Stimulated activated CD4-positive, alpha-beta T cell treated with anti-CD3 and anti-CD28 coated beads, Interleukin-1b, Interleukin-23, amount 100 ng/mL, for 1 hour (primary cell): ENCODE results near the gene MORF4L1.
"Not testable (repeated sequence)": the region's sequence is repeated elsewhere in the genome, so short reads cannot be mapped to it uniquely, and the experiment has no call there.

Experiments used
- DNase-seq, 2 donors: peaks; one replicate each; pipeline ENCODE4 v3.0.0-alpha.2; 2020; ENCODE audit warnings: low read depth in 2 of 2

Gene MORF4L1

DNA sequence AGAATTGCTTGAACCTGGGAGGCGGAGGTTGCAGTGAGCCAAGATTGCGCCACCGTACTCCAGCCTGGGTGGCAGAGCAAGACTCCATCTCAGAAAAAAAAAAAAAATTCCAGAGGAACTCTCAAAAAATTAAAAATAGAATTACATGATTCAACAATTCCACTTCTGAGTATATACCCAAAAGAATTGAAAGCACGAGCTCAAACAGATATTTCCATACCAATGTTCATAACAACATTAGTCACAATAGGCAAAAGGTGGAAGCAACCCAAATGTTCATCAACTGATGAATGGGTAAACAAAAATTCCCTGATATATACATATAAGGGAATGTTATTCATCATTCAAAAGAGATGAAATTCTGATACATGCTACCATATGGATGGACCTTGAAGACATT lies 16.9 kb upstream of the MORF4L1 start:
- no peak for DNase-seq

DNA sequence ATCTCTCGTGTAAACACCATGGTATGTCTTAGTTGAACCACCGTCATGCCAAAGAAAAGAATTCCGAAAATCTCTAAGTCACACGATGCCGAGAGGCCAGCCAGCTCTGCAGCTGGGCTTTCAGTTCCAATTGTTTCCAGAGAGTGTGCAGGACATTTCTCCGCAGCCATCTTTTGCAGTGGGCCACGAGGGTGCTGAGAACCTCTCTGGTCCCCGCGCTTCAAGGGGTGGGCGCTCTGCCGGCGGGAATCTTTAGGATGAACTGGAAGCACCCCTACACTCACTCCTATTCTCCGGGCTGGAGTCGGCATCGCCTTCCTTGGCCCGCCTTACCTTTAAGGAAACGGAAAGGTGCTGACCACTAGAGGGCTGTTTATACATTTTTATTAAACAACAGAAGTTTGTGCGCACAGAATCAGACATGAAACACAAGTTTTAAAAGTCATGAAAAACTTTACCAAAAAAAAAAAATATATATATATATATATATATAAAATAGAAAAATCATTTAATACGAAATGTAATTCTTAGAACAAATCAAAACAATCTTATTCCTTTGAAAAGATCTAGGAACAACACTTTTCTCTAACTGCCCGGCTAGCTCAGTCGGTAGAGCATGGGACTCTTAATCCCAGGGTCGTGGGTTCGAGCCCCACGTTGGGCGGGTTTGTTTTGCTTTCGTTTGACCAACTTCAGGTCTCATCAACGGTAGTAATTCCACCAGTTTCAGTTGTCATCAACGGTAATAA lies 12.5 kb upstream of the MORF4L1 start:
- peak; percentile 25 to 65 for DNase-seq

DNA sequence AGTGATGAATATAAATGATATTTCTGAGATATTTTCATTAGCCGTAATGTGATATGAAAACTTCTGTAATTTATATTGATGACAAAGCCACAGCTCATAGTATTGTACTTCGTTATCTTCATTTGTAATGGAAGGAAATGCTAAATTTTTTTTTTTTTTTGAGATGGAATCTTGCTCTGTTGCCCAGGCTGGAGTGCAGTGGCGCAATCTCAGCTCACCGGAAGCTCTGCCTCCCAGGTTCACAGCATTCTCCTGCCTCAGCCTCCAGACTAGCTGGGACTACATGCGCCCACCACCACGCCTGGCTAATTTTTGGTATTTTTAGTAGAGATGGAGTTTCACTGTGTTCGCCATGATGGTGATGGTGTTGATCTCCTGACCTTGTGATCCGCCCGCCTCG lies 7.1 kb upstream of the MORF4L1 start:
- not testable (repeated sequence) for DNase-seq

DNA sequence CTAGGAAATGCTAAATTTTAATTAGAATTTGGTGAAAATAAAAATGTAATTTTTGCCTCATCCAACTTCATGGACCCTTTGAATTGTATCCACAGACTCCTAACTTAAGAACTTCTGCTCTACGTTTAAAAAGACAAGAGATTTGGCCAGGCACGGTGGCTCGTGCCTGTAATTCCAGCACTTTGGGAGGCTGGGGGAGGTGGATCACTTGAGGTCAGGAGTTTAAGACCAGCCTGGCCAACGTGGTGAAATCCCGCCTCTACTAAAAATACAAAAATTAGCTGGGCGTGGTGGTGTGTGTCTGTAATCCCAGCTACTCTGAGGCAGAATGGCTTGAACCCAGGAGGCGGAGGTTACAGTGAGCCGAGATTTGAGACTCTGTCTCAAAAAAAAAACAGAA lies 6.7 kb upstream of the MORF4L1 start:
- DNase-seq, result not testable (repeated sequence)

DNA sequence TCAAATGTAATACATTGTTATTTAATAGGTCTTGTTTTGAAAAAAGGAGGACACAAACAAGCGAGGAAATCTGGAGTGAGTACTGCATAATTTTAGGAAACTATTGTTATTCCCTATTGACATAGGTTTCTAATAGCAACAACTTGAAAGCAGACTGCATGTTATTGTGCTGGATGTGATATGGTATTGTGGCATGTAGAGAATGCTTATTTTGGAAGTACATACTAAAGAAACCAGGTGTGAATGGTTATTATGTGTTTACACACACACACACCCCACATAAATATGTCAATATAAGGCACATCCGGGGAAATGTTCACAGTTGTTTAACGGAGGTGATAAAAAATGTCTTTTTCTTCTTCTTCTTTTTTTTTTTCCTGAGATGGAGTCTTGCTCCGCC lies 5.9 kb upstream of the MORF4L1 start:
- DNase-seq, result no peak

DNA sequence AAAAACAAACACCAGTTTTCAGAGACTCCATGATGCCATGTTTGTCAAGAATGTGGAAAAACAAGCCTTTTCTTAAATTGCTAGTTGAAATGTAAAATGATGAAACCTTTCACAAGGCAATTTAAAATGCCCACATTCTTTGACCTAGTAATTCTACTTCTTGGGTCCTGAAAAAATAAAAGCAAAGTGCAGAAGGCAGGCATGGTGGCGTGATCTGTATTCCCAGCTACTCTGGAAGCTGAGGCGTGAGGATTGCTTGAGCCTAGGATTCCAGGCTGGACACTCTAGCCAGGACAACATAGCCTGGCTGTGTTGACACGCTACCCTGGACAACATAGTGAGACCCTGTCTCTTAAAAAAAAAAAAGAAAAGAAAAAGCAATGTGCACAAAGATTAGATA lies 4.3 kb upstream of the MORF4L1 start:
- DNase-seq, result no peak

DNA sequence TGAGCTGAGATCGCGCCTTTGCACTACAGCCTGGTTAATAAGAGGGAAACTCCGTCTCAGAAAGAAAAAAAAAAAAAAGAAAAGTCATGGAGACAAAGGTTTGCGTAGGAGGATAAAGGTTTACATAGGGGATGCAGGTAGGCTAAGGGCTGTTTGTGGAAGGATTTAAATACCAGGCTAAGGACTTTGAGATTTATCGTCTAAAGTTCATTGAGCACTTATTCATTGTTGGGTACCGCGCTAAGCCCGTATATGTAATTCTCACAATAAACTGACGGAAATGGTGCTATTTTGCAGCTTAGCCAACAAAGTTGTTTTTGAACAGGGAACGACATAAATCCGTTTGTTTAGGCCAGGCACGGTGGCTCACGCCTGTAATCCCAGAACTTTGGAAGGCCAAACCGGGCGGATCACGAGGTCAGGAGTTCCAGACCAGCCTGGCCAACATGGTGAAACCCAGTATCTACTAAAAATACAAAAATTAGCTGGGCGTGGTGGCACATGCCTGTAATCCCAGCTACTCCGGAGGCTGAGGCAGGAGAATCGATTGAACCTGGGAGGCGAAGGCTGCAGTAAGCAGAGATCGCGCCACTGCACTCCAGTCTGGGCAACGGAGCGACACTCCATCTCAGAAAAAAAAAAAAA lies 1.1 kb upstream of the MORF4L1 start:
- DNase-seq, result not testable (repeated sequence)

DNA sequence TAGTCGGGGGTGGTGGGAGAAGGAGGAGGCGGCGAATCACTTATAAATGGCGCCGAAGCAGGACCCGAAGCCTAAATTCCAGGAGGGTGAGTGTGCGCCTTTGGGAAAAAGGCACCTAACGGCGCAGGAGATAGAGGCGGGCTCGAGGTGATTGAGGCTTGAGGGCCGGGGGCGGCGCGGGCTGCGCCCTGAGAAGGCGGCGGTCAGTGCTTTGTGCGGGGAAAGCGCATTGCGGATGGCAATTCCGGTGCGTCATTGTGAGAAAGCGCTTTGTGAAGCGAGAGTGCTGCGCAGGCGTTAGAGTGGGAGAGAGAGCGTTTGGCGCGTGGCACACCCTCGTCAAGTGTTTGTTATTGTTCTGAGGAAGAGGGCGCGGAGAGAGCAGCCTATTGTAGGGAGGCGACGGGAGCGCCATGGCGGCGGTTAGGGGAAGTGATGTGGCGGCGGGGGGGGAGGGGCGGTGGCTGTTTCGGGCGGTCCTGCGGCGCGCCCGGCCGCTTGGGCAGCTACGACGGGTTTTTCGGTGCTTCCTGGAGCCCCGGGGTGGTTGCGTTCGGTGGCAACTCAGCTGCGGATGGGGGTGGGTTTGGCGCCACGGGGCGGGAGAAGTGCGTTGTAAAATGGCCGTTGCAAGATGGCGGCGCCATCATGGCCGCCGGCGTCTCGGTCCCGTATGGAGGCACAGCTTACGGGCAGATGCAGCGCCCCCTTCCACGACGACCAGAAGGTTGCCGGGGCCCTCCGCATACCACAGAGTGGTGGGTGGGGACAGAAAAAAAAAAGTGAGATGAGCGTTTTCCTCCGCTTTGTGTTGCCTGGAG lies 492 bp downstream of the MORF4L1 start:
- DNase-seq, result peak; percentile 70 to 77

DNA sequence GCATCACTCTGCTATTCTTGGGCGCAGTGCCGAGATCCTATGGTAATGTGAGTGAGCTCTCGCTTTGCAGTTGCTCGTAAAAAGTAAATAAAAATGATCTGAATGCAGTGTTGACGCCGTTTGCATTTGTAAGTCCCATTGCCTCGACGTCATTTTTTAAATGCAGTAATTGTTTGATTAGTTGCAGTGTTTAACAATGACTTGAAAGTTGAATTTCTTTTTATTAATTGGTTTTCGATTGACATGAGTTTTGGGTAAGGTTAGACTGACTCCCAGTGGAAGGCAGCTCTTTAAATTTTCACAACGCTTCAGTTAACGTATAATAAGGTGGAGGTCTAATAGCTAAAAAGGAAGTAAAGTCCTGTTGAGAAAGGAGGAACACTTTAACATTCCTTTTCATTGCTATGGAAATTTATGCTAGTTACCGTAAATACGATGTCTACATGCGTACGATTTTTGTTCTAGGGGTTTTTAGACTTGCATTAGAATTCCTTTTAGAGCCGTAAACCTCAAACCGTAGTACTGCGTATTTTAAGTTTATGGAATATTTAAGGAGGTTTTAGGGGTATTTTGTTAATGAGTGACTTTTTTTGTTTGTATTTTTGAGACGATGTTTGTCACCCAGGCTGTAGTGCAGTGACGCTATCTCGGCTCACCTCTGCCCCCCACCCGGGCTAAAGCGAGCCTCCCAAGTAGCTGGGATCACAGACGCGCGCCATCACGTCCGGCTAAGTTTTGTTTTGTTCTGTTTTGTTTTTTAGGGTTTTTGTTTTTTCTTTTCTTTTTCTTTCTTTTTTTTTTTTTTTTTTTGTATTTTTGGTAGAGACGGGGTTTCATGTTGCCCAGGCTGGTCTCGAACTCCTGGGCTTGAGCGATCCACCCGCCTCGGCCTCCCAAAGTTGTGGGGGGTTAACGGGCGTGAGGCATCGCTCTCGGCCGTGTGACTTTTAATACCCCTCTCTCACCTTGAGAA lies 1.4 kb downstream of the MORF4L1 start:
- DNase-seq, result no peak

DNA sequence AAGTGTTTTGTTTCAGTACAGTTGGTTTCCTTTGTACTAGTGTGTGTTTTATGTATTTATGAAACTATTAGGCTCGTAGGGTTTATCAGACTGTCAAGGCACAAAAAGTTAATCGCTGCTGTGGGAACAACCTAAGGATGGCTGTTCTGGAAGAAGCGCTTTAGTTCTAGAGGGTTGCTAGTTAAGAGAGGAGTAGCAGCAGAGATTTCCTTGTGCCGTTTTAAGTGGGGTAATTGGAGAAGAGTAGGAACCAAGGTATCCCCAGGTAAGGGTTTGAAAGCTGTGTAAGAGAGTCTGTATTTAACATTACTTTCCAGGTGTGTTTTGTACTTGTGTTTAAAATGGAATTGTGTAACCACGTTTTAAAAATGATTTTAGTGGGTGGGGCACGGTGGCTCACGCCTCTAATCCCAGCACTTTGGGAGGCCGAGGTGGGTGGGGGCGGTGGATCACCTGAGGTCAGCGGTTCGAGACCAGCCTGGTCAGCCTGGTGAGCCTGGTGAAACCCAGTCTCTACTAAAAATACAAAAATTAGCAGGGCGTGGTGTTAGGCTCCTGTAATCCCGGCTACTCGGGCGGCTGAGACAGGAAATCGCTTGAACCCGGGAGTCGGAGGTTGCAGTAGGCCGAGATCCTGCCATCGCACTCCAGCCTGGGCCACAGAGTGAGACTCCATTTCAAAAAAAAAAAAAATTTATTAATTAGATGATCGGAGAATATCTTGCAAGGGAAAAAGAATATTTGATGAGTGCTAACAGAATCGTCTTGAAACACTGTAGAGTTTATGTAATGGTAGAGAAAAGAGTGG lies 2.6 kb downstream of the MORF4L1 start:
- DNase-seq, result no peak

DNA sequence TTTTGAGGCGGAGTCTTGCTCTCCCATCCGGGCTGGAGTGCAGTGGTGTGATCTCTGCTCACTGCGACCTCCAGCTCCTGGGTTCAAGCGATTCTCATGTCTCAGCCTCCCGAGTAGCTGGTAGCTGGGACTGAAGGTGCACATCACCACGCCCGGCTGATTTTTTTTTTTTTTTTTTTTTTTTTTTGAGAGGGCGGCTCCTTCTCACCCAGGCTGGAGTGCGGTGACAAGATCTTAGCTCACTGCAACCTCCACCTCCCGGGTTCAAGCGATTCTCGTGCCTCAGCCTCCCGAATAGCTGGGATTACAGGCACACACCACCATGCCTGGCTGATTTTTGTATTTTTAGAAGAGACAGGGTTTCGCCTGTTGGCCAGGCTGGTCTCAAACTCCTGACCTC lies 4.3 kb downstream of the MORF4L1 start:
- DNase-seq, result not testable (repeated sequence)

DNA sequence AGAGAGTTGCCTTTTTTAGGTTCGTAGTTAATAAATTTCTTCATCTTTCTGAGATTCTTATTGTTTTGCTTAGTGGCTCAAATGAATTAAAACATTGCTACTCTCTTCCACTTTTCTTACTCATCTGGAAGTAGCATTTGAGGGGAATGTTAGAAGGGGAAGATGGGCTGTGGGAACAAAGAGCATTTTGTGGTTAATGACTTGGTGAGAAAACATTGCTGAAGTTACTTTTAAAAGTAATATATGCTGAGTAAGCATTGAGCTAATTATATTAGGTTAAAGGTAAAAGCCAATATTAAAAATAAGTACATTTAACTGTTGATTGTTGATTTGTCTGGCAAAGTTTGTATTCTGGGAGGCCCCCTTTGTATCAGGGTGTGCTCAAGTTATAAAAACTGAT lies 5.7 kb downstream of the MORF4L1 start:
- DNase-seq, result no peak

DNA sequence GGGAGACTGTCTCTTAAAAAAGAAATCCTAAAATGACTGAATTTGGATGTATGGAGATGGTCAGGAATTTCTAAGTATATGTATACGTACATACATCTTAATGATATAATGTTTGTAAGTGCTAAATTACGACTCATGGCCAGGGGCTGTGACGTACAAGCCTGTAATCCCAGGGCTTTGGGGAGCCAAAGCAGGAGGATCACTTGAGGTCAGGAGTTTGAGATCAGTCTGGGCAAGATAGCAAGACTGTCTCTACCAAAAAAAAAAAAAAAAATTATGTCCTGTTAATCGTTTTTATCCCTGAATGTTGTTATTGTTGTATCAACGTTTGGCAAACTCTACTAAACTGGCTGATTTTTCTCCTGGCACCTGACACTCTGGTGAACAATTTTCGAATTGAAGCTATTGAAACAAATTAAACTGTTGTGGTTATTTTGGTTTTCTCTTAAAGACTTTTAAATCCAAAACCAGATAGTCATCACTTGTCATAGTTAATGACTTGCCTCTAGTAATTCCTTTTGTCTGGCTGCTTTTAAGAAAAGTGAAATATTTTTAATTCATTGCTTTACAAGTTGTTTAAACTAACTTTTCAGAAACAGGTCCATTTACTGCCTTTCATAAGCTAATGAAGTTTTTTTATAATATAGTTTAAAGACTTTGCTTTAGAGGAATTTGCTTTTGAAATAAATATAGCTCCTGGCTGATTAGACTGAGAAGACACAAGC lies 7.0 kb downstream of the MORF4L1 start:
- no peak for DNase-seq

DNA sequence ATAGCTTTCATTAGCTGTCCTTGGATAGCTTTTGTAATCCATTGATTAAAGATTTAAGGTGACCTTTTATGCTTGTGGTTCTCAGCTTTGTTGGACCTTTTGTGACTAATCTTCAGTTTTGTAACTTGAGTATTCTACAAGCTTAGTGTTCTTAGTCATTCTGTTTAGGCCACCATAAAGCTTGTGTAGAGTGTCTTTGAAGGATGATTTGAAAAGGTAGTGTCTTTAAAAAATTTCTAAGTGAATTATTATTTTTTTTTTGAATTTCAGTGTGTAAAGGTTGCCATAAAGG lies 7.5 kb downstream of the MORF4L1 start:
- no peak for DNase-seq

DNA sequence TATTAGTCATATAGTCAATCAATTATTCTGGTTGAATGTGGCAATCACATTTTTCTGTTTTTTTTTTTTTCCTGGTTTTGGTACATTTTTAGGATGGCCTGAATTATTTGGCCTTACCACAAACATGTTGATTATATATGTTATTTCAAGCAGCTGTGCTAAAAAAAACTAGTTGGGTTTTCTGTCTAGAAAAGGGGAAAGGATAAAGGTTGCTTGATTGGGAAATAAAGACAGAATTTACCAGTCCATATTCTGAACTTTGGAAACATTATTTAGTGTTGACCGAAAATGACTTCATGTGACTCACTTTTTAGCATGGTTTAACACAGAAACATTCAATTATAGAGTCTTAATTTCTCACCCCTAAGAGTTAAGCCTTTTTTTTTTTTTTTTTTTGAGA lies 8.1 kb downstream of the MORF4L1 start:
- DNase-seq, result no peak

DNA sequence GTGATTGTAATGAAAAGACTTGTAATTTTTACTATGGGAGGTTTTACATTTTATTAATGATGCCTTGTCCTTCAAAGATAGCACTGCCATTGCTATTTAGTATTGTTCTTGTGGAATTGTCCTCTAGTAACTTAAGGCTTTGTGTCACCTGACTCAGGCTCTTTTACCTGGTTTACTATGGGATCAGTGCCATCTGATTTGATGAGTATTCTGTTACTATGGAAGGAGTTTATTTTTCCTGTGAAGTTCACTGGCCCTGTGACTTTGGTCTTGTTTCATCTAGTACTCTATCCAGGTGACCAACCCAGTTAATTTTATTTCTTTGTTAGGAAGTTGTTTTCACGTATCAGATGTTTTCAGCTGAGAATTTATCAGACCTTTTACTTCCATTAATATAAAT lies 9.0 kb downstream of the MORF4L1 start:
- no peak for DNase-seq

DNA sequence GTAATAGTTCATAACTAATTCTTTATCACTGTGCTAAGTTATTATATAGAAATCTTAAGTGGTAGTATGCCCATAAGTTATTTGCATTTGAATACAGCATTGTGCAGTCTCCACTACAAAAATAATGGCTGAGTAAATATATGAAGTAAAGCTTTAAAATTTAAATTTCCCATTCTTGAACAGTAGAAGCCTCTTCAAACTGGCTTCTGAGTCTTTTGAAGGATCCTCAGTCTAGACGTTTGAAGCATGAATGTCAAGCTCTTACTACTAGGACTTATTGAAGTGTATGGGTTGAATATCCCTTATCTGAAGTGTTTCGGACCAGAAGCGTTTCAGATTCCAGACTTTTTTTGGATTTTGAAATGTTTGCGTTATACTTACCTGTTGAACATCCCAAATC lies 16.3 kb downstream of the MORF4L1 start:
- no peak for DNase-seq

DNA sequence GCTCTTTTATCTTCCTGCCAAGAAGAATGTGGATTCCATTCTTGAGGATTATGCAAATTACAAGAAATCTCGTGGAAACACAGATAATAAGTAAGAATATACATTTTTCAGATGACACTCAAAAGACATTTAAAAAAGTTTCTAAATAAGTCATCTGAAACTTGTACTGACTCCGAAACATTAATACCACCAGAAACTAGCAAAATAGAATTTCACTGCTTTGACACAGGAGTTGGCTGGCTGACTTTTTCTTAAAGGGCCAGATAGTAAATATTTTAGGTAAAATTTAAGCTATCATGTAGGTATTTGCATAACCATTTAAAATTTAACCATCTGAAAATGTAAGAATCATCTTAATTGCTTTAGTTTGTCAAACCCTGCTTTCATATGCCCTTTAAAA lies 20.8 kb downstream of the MORF4L1 start:
- DNase-seq, result no peak

DNA sequence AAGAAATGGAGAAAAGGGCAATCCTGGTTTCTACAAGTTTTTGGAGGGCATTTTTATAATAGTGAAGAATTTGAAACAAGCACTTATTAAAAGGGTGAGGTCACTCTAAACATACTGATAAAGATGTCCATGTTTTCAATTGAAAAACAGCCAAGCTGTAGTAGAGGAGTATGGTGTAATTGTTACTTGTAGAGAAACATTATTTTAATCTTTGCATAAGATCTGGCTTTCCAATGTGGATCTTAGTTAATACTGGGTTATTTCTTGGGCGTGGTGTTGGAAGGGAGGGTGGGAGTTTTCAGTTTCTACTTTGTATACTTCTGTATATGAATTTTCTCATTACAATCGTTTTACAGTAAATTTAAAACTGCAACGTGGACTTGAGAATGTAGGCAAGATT lies 22.8 kb downstream of the MORF4L1 start:
- no peak for DNase-seq

DNA sequence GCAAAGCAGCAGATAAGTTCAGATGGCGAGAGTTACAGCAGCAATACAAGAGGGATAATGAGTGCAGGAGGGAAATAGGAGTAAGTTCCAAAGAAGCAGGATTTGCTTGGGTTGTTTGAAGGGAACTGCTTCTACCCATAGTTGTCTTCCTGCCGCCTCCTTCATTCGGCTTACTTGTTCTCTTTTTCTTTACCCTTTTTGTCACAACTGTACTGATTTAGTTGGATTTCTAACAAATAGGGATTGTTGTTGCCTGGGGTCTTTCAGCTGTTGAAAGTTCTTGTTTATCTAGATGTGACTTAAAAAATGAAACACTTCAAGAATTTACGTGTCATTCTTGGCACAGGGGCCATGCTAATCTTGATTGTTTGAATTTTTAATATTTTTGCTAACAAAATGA lies 25.9 kb downstream of the MORF4L1 start:
- DNase-seq, result no peak
